HG03159 (cell line): ENCODE measurements around the gene ERN1.

ENCODE experiments used
- ATAC-seq: cut with Tn5 transposase; IDR thresholded peaks from one replicate; pipeline ENCODE4 v1.9.1; 2021; ENCODE audit warnings: mild to moderate bottlenecking, moderate library complexity; ENCODE audit not compliant: unreplicated experiment

Gene ERN1

GRCh38 chr17:64063766-64064224, 66.1 kb downstream of the ERN1 start:
- ATAC-seq = no peak

- ATAC-seq = no peak
Measured at GRCh38 chr17:64063088-64063487, 66.9 kb downstream of the ERN1 start.

- no peak for ATAC-seq
Measured at GRCh38 chr17:64061178-64061898, 68.6 kb downstream of the ERN1 start.

- ATAC-seq = no peak
Measured at GRCh38 chr17:64060331-64060730, 69.6 kb downstream of the ERN1 start.

- no peak for ATAC-seq
Measured at GRCh38 chr17:64059756-64060155, 70.2 kb downstream of the ERN1 start.

GRCh38 chr17:64058621-64059020, 71.3 kb downstream of the ERN1 start:
- ATAC-seq = no peak

GRCh38 chr17:64057701-64058263, 72.2 kb downstream of the ERN1 start:
- ATAC-seq = no peak

- ATAC-seq = peak; percentile 72
Measured at GRCh38 chr17:64056269-64057005, 73.5 kb downstream of the ERN1 start.

- ATAC-seq = no peak
Measured at GRCh38 chr17:64055183-64056142, 74.5 kb downstream of the ERN1 start.

- ATAC-seq = no peak
Measured at GRCh38 chr17:64054304-64054703, 75.6 kb downstream of the ERN1 start.

GRCh38 chr17:64053101-64053500, 76.8 kb downstream of the ERN1 start:
- ATAC-seq = no peak

GRCh38 chr17:64051153-64051552, 78.8 kb downstream of the ERN1 start:
- ATAC-seq = no peak

- ATAC-seq = no peak
Measured at GRCh38 chr17:64048805-64049204, 81.1 kb downstream of the ERN1 start.

- no peak for ATAC-seq
Measured at GRCh38 chr17:64045176-64045575, 84.8 kb downstream of the ERN1 start.

GRCh38 chr17:64042700-64043485, 87.1 kb downstream of the ERN1 start:
- no peak for ATAC-seq

- no peak for ATAC-seq
Measured at GRCh38 chr17:64041912-64042311, 88.0 kb downstream of the ERN1 start.

GRCh38 chr17:64040206-64040605, 89.7 kb downstream of the ERN1 start:
- no peak for ATAC-seq

GRCh38 chr17:64039106-64039400, 90.9 kb downstream of the ERN1 start:
- no peak for ATAC-seq

GRCh38 chr17:64038331-64039105, 91.4 kb downstream of the ERN1 start:
- no peak for ATAC-seq

- ATAC-seq = no peak
Measured at GRCh38 chr17:64037802-64038201, 92.1 kb downstream of the ERN1 start.
